Umbilical cord (tissue), 2 donors: ENCODE data around the gene CCDC178. TPM values are rescaled to one million over a fixed set of nuclear protein-coding genes. Genes with fewer than 3 reads are reported as not detected.

Source experiments
- DNase-seq: peaks from one replicate; pipeline ENCODE4 v3.0.0-alpha.2; 2015; ENCODE audit warnings: low spot score
- total RNA-seq: library from RNA; depleted of rRNA; stranded (reverse); fragments of >200 nt; gene quantifications from one replicate; pipeline ENCODE4 v1.2.3, GENCODE V29; 2014; ENCODE audit warnings: low replicate concordance; ENCODE audit not compliant: insufficient read depth

CCDC178 gene
- total RNA-seq, 1 donor from 2014 or later, result 5.5 TPM

DNA sequence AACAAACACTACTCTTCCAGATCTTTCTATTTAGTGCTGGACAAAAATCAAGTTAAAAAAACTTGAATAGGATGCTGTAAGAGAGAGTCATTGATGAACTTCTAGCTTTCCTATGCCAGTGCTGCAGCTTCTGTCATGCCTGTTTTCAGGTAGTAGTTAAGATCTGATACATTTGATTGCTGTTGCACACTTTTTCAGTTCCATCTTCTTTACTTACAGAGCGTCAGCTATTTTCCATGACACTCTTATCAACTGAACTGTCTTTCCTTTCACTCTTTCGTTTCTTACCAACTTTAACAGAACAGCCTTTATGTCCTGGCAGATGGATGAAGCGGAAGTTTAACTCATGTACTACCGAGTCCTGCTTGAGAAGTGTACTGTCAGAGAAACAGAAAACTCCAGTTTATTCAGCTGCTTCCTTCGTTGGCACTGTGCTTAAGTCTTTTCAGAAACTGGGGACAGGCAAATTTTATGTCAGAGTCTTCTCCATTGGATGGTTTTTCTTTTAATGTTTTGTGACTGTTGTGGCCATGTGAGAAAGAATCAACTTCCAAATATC is 521.8 kb downstream of the CCDC178 start:
- DNase-seq, result no peak

DNA sequence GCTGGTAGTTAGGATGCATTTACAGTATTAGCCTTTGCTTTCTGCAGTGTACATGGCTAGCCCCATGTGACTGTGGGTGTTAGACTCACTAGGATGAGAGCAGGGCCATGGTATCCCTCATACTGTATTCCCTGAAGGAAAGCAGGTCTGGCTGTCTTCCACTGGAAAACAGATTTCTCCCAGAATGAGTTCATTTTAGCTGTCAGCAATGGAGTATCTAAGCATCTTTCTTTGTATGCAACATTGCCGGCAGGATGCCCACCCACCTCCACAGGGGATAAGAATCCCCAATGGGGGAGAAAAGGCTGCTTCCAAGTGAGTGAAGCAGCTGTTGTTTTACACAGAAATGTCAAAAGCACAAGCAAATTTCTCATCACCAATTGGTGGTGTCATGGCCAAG is 525.0 kb downstream of the CCDC178 start:
- DNase-seq, result no peak

DNA sequence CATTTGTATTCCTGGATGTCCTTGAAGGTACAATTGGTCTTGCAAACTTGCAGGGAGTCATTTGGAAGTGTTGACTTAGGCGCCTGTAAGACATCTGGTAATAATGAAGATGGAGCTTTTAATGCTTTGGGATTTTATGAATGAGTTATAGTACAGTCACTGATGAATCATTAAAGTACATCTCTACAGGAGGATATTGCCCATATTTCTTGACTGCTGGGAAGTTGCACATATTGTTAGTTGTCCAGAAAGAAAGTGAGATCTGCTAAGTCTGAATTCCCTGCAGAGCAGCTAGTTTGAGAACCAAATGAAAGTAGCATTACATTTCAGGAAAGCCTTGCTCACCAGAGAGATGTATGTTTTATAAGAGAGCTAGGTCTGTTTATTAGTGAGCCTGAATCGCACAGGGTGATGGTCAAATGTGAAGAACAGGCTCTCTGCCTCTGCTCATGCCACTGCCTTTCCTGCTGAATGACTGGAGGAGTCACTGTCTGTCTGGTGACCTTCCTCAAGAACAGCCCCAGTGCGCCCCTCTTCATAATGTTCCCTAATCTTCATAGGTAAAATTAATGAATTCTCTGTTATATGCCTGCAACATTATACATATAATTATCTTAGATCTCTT is 528.7 kb downstream of the CCDC178 start:
- DNase-seq, result peak; percentile 15

DNA sequence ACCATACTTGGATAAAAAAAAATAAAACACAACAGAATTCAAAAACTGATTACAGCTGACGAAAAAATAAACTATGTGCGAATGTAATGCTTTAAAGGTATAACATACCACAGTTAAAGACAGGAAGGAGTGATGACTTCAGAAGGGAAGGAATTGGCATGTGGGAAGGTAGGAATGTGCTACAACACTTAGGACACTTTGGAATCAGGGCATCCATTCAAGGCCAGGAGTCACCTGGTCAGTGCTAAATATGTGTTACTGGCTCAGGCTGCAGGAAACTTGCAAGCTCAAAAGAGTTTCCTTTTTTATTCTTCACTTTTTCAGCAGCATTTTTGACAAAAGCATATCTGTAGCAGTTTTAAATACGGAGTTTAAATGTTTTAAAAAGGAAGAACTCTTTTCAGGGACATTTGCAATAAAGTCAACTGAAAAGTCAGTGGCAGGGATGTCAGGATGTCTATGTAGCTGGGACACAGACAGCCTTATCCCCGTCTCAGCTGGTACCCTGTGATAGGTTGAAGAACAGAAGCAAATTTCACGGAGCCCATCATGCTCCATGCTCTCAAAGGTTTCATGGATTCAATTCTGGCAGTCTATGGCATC is 529.7 kb downstream of the CCDC178 start:
- no peak for DNase-seq

DNA sequence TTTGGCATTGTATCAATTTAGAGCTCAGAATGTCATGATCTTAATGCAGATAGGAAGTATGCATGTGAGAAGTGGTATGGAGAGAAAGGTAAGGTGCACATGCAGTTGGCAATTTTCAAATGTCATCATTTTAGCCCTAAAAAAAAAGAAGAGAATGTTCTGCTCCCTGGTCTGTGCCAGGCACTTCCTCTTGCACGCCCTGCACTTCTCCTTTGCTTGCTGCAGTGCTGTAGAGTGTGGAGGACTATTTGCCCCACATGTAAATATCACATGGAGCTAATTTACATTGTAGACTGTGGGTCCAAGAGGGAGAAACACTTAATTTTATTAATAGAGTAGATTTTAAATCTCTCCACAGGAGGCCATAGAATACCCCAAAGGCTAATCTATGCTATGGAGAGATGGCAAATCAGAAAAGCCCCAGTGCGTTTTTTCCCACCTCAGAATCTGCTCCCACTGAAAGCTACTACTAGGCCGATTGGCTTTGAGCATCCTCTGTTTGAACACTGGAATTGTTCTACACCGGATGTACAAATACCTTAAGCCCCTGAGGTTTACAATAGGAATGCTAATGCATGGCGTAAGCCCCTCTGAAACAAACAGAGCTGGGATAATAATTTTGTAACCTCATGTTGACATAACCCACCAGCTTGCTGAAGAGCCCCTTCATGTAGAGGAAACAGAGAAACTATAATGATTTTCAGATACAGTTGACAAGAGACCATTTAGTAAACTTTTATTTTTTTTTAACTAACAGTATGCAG is 530.5 kb downstream of the CCDC178 start:
- DNase-seq, result no peak

DNA sequence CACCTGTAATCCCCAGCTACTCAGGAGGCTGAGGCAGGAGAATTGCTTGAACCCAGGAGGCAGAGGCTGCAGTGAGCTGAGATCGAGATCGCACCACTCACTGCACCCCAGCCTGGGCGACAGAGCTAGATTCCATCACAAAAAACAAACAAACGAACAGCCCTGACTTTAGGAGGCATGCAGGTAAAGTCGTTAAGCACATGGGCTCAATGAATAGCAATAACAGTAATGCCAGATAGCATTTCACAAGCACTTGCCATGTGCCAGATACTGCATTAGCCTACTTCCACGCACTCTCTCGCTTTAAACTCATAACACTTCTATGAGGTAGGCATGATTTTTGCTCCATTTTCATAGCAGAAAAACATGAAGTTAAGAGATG is 532.1 kb downstream of the CCDC178 start:
- DNase-seq, result no peak

DNA sequence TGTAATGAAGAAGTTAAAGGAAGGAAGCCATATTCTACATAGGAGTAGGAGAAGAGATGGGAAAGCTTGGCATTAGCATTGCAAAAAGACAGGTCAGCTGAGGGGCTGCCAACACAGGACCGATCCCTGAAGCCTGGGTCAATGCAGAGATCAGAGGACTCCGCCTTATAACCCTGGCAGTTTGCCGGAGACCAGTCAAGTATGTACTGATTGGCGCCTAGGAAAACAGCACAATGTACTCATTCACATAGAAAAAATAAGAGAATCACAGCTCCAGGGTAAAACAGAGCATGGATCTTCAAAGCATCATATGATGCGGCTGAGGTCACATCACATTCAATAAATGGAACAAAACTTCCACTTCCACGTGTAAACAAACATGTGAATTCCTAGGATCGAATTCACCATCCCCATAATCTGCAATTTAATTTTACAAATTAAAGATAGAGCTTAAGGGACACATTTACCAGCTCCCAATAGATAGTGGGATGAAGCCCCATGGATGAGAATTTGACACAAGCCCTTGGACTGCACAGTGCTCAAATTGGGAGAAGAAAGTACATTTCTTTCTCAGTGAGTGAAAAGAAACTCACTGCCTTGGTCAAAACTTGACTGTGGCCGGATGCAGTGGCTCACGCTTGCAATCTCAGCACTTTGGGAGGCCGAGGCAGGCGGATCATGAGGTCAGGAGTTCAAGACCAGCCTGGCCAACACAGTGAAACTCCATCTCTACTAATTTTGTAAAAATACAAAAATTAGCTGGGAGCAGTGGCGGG is 532.7 kb downstream of the CCDC178 start:
- no peak for DNase-seq

DNA sequence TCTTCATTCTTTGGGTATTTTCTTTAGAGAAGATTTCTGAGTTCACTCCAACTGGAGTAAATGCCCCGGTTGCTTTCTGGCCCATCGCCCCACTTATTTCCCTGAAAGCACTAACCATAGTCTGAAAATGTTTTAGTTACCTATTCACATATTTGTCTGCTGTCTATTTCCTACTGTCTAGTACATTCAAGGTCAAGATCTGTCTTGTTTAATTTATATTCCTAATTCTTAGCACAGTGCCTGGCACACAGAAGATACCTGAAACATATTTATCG is 533.3 kb downstream of the CCDC178 start:
- no peak for DNase-seq

DNA sequence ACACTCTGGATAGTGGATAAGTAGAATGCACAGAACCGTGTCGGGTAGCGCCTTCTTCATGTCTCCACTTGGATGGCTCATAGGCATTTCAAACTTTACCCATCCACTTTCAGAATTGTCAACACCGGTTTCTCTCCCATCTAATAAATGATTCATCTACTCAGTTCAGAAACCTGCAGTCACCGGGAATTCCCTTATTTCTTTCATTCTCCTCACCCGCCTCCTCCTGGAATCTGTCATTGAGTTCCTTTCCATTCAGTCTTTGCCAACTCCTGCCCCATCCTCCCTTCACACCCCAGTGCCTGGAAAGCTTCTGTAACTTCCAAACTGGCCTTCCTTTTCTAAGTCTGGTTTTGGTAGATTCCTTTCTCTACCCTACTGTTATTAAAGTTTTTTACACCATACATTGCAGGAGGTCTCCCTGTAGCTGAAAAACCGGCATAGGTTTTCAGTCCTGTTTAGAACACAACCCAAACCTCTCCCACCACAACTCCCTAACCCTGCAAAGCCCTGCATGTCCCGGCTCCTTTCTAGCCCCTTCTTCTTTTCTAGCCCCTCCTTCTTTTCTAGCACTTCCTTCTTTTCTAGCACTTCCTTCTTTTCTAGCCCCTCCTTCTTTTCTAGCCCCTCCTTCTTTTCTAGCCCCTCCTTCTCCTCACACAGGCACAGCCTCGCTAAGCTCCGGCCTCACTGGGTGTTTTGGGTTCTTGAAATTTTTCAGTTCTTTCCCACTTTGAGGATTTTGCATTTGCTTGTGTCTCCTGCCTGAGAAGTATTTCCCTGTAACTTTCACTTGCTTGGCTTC is 533.8 kb downstream of the CCDC178 start:
- DNase-seq, result no peak

DNA sequence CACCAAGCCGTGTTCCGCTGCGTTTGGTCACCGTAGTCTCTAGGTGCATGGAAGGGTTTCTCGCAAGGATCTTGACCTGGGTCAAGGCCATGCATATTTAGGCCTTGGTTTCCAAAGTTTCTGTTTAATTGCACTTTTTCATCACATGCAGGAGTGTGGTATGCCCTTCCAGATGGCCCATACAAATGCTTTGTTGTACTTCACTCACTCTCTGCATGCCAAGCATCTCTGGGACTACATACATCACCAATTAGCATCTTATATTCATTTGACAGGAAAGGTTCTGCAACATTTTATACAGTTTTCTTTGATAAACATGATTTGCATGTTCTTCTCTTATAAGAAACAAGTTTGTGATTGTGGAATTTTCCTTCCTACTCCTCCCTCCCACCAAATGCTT is 534.9 kb downstream of the CCDC178 start:
- DNase-seq, result no peak

DNA sequence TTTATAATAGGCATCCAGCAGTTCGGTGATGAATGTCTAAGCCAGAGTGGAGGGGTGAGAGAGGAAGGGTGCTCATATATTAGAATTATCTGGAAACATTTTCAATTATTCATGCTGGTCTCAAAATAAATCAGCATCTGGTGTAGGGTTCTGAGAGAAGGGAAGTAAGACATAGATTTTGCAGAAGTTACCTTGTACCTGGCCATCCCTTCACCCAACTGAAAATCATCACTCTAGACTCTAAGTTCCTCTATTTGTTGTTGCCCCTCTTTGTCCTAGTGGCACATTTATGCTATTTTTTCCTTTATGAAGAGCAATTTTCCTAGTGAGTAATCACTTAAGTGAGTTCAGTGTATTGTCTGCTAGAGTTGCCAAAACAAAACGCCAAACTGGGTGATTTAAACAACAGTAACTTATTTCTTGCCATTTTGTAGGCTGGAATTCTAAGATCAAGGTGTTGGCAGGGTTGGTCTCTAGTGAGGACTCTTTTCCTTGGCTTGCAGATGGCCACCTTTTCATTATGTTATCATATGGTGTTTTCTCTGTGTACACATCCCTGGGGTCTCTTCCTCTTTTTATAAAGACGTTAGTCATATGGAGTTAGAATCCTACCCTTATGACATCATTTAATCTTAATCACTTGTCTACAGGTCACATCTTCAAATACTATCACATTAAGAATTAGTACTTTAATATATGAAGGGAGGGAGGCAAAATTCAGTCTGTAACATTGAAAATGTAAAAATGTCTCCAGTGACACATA is 537.8 kb downstream of the CCDC178 start:
- no peak for DNase-seq

DNA sequence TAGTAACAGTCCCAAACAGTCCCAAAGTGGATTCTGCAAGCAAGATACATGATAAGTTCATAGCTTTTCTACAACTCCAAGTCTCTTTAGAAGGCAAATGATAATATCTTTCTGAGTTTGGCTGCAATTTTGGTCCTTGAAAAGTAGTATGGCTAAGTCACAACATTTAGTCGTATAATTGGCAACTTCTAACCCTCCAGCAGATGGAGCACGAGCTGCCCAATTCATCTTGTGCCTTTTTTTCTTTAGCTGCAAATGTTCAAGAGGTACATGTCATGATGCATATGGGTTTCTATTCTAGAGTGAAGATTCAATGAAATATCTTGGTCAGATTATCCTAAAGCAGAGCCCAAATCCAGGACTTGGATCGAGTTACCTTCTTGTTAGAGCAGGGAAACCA is 540.7 kb downstream of the CCDC178 start:
- DNase-seq, result no peak

DNA sequence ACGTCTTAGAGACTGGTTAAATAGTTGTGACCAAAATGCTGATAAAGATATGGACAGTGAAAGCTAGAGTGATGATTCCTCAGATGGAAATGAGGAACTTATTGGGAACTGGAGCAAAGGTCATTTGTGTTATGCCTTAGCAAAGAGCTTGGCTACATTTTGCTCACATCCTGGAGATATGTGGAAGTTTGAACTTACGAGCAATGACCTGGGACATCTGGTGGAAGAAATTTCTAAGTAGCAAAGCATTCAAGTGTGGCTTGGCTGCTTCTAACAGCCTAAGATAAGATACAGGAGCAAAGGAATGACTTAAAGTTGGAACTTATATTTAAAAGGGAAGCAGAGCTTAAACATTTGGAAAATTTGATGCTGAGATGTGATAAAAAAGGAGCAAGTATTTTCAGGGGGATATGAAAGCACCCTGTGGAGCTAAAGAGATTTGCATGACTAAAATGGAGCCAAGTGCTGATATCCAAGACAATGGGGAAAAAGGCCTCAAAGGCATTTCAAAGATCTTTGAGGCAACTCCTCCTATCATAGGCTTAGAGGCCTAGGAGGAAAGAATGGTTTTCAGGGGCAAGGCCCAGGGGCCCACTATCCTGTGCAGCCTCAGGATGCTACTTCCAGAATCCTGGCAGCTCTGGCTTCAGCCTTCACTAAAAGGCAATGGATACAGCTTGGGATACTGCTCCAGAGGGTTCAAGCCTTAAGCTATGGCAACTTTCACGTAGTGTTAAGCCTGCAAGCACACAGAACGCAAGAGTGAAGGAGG is 543.6 kb downstream of the CCDC178 start:
- DNase-seq, result no peak

DNA sequence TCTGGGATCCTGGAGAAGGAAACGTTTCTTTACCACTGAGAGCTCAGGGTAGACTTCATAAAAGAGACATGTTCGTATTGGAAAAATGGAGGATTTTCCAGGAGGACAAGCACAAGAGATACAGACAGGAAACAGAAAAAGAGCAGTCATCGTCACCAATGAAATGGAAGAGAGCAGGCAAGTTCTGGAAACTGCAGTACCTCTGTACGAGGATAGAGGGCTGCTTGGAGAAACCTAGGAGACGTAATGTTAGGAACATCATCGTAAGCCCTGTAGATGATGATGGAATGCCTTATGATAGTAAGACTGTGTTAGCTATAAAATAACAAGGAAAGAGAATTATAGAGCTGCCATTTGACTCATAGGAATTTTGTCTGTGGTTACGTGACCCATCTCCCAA is 546.6 kb downstream of the CCDC178 start:
- no peak for DNase-seq

DNA sequence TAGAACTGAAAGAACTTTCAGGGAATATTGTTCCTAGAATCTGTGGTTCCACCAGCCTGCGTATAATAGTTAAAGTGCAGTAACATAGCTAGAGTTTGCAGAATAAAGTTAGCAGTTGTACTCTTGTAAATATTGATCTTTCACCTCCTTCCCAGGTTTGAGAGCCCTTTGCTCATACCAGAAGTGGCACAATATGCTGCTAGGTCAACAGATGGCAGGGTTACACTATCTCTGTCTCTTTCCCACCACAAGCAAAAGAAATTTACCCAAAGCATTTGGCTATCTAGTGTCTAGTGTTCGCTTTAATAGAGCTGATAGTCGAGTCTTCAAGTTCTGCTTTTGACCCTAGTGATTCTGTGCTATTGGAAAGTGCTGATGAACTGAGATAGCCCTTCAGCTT is 548.7 kb downstream of the CCDC178 start:
- DNase-seq, result peak; percentile 3

DNA sequence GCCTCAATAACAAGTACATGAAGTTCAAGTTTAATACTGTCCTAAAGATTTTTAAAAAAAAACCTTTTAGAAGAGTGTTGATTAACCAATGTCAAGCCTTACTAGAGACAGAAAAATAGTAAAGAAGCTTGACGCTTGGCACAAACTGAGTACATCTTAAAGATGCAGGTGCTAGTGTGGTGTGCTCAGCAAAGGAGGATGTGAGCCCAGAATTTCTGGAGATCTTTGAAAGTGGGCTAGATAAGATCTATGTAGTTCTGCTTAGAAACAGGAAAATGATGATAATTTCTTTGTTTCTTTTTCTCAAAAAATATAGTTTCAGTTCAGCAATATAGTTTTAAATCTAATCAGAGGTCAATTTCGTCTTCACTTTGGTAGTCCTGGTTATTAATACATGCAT is 549.4 kb downstream of the CCDC178 start:
- DNase-seq, result no peak

DNA sequence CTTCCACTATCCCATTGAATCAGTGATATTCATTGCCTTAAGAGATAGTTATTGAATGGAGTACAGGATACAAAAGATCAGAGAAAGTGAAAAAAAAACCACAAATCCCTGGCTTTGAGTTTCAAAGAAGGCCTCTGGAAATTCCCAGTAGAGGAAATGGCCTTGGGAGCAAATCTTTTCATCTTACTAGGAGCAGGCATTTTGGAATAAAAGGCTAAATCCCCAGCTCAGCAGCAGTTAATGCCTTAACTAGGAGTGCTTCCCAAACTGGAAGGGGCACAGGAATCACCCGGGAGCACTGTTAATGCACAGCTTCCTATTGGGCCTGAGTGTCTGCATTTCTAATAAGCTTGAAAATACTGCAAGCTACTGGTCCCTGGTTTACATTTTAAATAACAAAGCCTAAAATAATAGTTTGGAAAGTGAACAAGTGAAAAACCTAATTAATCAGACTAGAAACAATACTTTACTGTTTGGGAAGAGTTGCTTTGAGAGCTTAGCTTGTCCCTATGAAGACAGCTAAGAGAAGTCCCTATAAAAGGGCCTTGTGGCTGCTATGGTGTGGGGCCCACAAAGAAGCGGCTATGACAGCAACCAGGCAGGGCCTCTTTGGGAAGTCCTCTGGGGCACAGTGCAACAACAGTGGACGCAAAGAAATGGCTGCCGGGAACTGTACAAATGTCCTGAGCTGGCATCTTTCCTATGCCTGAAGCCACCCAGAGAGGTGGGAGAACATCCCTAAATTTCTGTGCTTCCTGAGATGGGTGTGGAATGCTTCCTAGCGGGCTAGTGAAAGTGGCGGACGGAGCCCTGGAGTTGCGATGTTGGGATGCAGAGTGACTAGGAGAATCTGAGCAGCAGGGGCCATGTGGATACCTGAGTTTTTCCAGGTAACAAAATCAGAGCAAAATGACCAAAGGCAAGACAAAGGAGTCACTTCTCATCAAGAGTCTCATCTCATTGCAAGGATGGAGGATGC is 550.6 kb downstream of the CCDC178 start:
- DNase-seq, result peak; percentile 60

DNA sequence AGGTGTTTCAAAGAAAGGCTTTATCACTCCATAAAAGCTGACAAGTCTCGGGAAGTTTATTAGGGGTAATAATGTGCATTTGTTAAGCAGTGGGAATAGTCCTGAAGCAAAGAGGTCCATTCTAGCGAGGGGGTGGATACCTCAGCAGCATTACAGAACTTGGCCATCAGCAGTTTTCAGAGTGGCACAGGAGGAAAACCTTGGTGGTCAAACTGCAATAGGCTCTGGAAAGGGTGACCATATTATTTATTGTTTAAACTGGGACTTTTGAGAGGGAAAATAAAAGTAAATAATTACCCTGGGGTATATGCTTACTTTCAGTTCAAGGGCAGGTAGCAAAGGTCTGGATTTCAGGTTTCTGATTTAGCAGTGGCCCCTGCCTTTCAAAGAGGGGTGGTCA is 552.2 kb downstream of the CCDC178 start:
- DNase-seq, result no peak
